B cell (primary cell): ENCODE results near the gene SMG9.

Experiments used
- CTCF ChIP-seq: fragments of 200-600 bp; IDR thresholded peaks from one replicate; pipeline ENCODE4 v1.8.0; 2022; ENCODE audit warnings: antibody characterized with exemption, mild to moderate bottlenecking
- EZH2 ChIP-seq: IDR thresholded peaks from 2 replicates; pipeline ENCODE4 v1.6.1; 2012; ENCODE audit warnings: borderline replicate concordance, low read depth, mild to moderate bottlenecking, moderate library complexity, low read length; ENCODE audit not compliant: insufficient read depth, poor library complexity, severe bottlenecking

DNA sequence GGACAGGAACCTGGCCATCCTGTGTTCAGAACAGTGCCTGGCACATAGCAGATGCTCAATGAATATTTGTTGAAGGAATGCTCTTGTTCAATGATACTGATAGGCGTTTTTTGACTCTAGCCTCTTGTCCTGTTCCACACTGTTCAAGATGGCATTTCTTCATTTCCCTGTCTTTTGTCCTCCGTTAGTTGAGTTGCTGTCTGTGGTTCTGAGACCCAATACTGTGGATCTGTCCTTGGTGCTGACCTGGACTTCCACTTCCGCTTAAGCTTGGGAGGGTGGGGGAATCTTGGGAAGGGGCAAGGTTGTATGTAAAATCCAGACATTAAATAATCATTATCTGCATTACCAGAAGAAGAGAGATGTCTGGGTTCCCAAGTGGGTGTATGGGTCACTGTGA, 34.3 kb upstream of the SMG9 start:
- TF ChIP-seq CTCF (no peak), EZH2 (no peak)
